HG03159 (cell line): ENCODE results near the gene SEPTIN11.

Experiments
- ATAC-seq: cut with Tn5 transposase; IDR thresholded peaks from one replicate; pipeline ENCODE4 v1.9.1; 2021; ENCODE audit warnings: mild to moderate bottlenecking, moderate library complexity; ENCODE audit not compliant: unreplicated experiment

SEPTIN11 gene

DNA sequence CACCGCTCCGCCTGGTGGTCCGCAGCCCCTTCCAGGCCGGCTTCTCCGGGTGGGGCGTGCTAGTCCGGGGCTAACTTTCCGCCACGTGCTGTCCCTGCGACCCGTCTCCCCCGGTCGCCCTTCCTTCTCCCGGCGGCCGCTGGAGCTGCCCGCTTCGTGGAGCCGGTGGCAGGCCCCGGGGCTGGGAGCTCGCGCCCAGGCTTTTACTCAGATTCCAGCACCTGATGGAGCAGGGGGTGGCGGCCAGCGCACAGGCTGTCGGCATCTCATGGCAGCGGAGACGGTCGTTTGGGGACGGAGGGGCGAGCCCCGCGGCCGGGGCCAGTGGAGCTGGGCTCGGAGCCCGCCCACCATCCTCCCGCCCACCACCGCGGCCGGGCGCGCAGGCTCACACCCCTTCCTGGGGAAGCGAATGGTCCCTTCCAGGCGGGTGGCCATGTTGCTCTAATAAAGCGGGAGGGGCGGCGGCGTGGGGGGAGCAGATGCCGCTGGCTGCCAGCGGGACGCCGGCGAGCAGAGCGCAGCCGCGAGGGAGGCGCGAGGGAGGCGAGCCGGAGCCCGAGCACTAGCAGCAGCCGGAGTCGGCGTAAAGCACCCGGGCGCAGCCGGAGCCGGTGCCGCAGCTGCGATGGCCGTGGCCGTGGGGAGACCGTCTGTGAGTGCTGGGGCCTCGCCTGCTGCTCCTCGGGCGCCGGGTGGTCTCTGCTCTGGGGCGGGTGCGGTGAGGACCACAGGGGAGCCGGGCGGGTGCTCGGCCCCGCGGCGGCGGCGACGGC, at the start of gene SEPTIN11:
SEPTIN11 (plus strand) TSS at position 477 of the 776 bp plus-strand sequence; CDS start at position 629, 152 bp downstream.
- ATAC-seq = peak; percentile 63

DNA sequence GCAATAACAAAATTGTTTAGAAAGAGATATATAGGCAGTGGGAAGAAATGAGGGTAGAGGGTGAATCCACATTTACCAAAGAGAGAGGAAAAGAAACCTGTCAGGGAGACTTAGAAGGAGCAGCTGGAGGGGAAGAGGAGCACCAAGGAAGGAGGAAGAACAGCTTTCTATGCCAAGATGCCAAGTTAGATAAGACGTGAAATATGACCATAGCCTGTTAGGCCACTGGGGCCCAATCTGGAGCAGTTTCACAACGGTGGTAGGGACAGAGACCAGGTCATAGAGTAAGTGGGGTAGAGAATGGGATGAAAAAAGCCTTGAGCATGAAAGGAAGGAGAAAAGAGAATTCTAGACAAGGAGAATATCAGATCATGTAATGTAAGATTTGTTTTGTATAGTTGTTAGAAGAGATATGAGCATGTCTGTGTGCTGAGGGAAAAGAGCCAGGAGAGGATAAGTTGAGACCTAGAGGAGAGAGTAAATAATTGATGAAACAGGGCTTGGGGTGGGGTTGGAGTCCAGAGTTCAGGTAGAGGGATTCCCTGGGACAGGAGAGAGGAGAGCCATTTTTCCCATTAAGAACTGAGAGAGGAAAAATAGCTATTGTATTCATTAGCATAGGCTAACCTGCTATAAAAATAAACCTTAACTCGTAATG, 47.2 kb upstream of the SEPTIN11 start:
- ATAC-seq = no peak

DNA sequence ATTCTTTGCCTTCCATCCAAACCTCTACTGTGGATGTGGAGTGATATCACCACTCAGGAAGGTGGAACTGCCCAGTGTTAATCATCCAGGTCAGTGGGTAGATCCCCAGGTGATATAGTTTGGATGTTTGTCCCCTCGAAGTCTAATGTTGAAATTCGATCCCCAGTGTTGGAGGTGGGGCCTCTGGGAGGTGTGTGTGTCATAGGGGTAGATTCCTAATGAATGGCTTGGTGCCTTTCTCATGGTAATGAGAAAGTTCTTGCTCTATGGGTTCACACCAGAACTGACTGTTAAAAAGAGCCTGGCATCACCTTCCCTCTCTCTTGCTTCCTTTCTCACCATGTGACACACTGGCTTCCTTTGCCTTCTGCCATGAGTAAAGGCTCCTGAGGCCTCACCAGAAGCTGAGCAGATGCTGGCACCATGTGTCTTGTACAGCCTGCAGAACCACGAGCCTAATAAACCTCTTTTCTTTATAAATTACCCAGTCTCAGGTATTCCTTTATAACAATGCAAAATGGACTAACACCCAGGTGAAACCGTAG, 44.8 kb upstream of the SEPTIN11 start:
- no peak for ATAC-seq

GRCh38 chr4:76905521-76905920, 44.0 kb upstream of the SEPTIN11 start:
- no peak for ATAC-seq

- ATAC-seq = no peak
Measured at GRCh38 chr4:76909711-76910110, 39.8 kb upstream of the SEPTIN11 start.

GRCh38 chr4:76920715-76921114, 28.8 kb upstream of the SEPTIN11 start:
- no peak for ATAC-seq

- ATAC-seq = no peak
Measured at GRCh38 chr4:76923619-76924357, 25.8 kb upstream of the SEPTIN11 start.

DNA sequence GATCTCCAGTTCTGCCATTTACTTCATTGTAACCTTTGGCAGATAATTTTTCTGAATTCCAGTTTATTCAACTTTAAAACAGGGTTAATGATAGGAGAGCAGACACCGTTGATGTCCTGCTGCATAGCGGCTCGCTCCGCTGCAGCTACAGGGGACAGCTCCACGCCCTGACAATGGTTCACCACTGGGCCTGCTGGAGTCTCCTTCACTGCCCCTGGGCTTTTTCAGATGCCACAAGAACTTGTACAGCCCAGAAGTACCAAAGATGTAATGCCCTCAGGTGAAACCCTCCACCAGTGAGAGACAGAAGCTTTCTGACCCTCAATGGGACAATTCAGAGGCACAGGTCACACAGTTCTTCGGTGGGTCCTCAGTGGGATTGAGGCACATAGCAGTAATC, 22.7 kb upstream of the SEPTIN11 start:
- no peak for ATAC-seq

DNA sequence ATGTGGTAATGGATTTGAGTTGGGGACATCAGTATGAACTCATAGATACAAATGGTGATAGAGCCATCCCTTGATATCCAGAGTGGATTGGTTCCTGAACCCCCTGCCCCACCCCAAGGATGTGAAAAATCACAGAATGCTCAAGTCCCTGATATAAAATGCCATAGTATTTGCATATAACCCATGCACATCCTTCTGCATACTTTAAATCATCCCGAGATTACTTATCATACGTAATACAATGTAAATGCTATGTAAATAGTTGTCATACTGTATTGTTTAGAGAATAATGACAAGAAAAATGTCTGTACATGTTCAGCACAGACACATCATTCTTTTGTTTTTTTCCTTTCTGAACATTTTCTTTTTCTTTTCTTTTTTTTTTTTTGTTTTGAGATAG, 18.9 kb upstream of the SEPTIN11 start:
- ATAC-seq = no peak

- ATAC-seq = no peak
Measured at GRCh38 chr4:76931087-76931486, 18.5 kb upstream of the SEPTIN11 start.

GRCh38 chr4:76931576-76932276, 17.8 kb upstream of the SEPTIN11 start:
- no peak for ATAC-seq

GRCh38 chr4:76939184-76939583, 10.4 kb upstream of the SEPTIN11 start:
- ATAC-seq = no peak

GRCh38 chr4:76943129-76943620, 6.4 kb upstream of the SEPTIN11 start:
- ATAC-seq = no peak

- ATAC-seq = no peak
Measured at GRCh38 chr4:76943790-76944189, 5.8 kb upstream of the SEPTIN11 start.

- ATAC-seq = no peak
Measured at GRCh38 chr4:76947369-76947768, 2.2 kb upstream of the SEPTIN11 start.

DNA sequence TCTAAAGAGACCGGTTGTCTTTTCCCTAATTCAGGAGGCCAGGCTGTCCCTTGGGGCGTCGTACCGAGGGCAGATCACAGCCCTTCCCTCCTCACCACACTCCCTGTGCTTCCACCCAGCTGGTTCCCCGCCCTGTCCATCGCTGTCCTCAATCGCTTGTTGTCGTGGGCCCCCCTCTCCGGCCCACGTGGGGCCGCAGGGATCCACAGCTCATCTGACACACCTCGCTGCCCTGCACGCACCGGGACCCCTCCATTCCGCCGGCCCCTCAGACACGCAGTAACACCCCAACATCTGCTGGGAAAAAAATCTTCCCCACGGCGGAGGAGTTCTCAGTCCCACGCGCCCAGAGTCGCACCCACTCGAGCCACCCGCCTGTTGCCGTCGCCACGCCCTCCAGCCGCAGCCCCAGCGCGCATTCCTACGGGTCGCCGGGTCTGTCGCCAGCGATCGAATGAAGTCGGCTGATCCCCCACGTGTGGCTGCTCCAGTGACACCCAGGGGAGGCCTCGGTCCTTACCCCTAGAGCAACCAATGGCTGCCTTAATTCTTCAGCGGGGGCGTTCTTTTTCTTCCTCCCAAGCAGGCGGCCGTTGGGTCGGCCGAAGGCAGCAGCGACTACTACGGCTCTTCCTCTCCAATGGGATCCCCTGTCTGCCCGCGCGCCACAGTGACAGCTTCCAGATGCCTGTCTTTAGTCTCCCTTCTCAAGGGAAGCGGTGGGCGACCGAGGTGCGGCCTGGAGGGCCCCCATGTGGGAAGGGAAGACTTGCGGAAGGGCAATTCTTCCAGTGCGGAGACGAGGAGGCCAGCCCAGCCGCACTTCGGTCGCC, 893 bp upstream of the SEPTIN11 start:
- ATAC-seq = peak; percentile 61

- ATAC-seq = peak; percentile 19
Measured at GRCh38 chr4:76950052-76950955, 752 bp downstream of the SEPTIN11 start.

GRCh38 chr4:76950956-76951671, 1.6 kb downstream of the SEPTIN11 start:
- no peak for ATAC-seq
